Activated CD4-positive, alpha-beta T cell treated with anti-CD3 and anti-CD28 coated beads, Interleukin-2, amount 10 ng/mL, durations not matched to agents 24 days and 14 days (primary cell): ENCODE data around the gene LAMTOR1. TPM values are rescaled to one million over a fixed set of nuclear protein-coding genes. Genes with fewer than 3 reads are reported as not detected.
A peak's percentile ranks its signal among the peaks of the same experiment; 100 is the strongest.

Source experiments
- DNase-seq: peaks from one replicate; pipeline ENCODE4 v3.0.0; 2022
- H3K27ac Mint-ChIP-seq: one replicate; pipeline ENCODE4 v1.8.0; 2022; ENCODE audit warnings: mild to moderate bottlenecking, mixed read lengths
- H3K27me3 Mint-ChIP-seq: one replicate; pipeline ENCODE4 v1.8.0; 2022; ENCODE audit warnings: mixed read lengths
- H3K36me3 Mint-ChIP-seq: one replicate; pipeline ENCODE4 v1.8.0; 2022; ENCODE audit warnings: low read depth, mild to moderate bottlenecking, mixed read lengths
- H3K4me1 Mint-ChIP-seq: one replicate; pipeline ENCODE4 v1.8.0; 2021; ENCODE audit warnings: mixed read lengths
- H3K4me3 Mint-ChIP-seq: one replicate; pipeline ENCODE4 v1.8.0; 2022; ENCODE audit warnings: mild to moderate bottlenecking, moderate library complexity, mixed read lengths
- H3K9me3 Mint-ChIP-seq: one replicate; pipeline ENCODE4 v1.8.0; 2021; ENCODE audit warnings: mixed read lengths
- intact Hi-C: fragments of 100-400 bp; cut with micrococcal nuclease; formaldehyde crosslinking; loops from one replicate; pipeline ENCODE4 v1.15.1; 2023
- total RNA-seq: library from RNA; stranded (reverse); gene quantifications from 2 replicates; pipeline ENCODE4 v1.2.3, GENCODE V29; 2022

Gene LAMTOR1
- total RNA-seq, 1 donor from 2014 or later: 78.6 TPM

DNA sequence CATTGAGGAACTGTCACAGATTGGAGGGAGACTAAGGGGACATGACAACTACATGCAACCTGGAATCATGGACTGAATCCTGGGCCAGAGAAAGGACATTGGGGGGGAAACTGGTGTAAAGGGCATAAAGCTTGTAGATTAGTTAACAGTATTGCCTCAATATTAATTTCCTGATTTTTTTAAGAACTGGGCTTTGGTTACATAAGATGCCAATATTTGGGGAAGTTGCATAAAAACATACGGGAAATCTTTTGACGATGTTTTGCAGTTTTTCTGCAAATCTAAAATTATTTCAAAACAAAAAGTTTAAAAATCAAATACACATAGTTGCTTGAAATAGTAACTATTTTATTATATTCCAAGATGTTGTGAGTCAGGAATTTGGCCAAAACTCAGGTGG, 29.5 kb upstream of the LAMTOR1 start:
- Mint-ChIP-seq H3K27me3 (peaks cover 35% of the 10 kb centered on the region), H3K27ac (no peak overlapping the region), H3K4me1 (peaks cover 2% of the 10 kb centered on the region), H3K36me3 (peaks cover 6% of the 10 kb centered on the region), H3K9me3 (peaks cover 12% of the 10 kb centered on the region), H3K4me3 (no peak overlapping the region)
- intact Hi-C loops: no loop called here
- DNase-seq: no peak

DNA sequence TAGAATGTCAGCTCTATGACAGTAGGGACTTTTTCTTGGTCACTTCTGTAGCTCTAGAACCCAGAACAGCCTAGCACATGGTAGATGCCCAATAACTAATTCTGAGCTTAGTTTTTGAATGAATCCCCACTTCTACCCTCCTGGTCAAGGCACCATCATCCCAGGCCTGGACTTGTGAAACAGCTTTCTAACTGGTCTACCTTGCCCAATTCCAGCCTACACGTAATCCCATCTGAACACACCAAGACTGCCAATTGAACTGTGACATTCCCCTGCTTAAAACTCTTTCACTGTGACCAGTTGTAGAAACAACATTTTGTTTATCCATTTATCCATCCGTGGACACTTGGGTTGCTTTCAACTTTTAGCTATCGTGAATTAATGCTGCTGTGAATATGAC, 26.3 kb upstream of the LAMTOR1 start:
- Mint-ChIP-seq H3K4me3 (no peak overlapping the region), H3K36me3 (peaks cover 6% of the 10 kb centered on the region), H3K27ac (no peak overlapping the region), H3K9me3 (peaks cover 16% of the 10 kb centered on the region), H3K27me3 (peaks cover 38% of the 10 kb centered on the region), H3K4me1 (no peaks in the 10 kb centered on the region)
- DNase-seq: no peak
- intact Hi-C loops: no loop called here

DNA sequence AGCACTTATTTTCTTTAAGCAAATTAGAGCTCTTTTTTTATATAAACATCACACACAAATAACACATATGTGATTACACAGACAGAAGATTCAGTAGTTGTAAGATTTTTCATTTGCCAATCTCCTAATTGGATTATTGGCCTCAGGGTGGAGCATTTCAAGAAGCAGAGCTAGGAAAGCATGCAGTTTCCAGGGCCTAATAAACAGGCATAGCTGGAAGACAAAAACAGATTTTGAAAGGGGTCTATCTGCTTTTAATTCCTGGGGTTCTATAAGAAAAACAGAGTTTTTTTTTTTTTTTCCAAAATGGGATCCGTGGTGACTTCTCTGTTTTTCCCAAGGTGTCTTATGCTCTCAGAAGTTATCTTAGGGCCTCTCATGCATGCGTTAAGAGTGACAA, 24.8 kb upstream of the LAMTOR1 start:
- intact Hi-C loops: no loop called here
- no peak overlapping the region for H3K27ac Mint-ChIP-seq
- peaks cover 28% of the 10 kb centered on the region for H3K27me3 Mint-ChIP-seq
- H3K4me1 Mint-ChIP-seq: no peaks in the 10 kb centered on the region
- H3K36me3 Mint-ChIP-seq: peaks cover 6% of the 10 kb centered on the region
- no peak for DNase-seq
- peaks cover 18% of the 10 kb centered on the region for H3K9me3 Mint-ChIP-seq
- no peak overlapping the region for H3K4me3 Mint-ChIP-seq

DNA sequence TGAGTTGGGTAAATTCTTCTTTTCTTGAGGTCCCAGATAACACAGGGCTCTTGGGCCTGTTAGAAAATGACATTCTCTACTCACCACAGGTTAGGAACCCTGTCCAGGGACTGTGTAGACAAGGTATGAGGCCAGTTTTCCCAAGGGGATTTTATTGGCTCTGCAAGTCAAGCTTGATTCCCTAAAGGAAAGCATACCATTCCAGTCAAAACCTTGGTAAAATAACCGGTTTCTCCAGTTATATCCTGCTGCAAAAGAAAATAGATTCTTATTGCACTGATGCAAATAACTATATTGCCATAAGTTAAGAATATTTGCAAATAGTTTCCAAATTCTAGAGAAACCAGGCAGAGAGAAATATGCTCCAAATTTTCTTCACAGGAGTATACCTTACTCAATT, 22.9 kb upstream of the LAMTOR1 start:
- Mint-ChIP-seq H3K27ac (no peak overlapping the region), H3K27me3 (peaks cover 17% of the 10 kb centered on the region), H3K9me3 (peaks cover 18% of the 10 kb centered on the region), H3K36me3 (peaks cover 6% of the 10 kb centered on the region), H3K4me3 (no peak overlapping the region), H3K4me1 (no peaks in the 10 kb centered on the region)
- intact Hi-C loops: no loop called here
- no peak for DNase-seq

DNA sequence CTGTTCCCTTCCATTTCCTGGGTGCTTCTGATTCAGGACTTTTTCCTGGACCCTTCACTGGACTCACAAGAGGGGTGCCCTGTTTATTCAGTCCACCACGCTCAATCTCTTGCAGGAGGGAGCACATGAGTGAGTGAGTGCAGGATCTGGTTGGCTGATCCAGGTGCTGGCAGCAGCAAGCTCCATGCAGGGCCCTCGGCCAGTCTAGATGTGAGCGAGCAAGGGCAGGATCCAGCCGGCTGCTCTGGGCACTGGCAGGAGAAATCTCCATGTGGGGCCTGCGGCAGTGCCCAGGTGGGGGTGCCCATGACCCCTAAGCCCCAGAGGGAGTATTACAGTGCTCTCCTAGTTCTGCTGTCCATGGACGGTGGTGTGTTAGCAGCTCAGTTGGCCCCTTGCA, 20.9 kb upstream of the LAMTOR1 start:
- intact Hi-C loops: no loop called here
- no peak overlapping the region for H3K27ac Mint-ChIP-seq
- H3K4me1 Mint-ChIP-seq: no peaks in the 10 kb centered on the region
- no peak for DNase-seq
- H3K27me3 Mint-ChIP-seq: peaks cover 11% of the 10 kb centered on the region
- H3K9me3 Mint-ChIP-seq: peaks cover 13% of the 10 kb centered on the region
- peaks cover 3% of the 10 kb centered on the region for H3K36me3 Mint-ChIP-seq
- H3K4me3 Mint-ChIP-seq: no peak overlapping the region

DNA sequence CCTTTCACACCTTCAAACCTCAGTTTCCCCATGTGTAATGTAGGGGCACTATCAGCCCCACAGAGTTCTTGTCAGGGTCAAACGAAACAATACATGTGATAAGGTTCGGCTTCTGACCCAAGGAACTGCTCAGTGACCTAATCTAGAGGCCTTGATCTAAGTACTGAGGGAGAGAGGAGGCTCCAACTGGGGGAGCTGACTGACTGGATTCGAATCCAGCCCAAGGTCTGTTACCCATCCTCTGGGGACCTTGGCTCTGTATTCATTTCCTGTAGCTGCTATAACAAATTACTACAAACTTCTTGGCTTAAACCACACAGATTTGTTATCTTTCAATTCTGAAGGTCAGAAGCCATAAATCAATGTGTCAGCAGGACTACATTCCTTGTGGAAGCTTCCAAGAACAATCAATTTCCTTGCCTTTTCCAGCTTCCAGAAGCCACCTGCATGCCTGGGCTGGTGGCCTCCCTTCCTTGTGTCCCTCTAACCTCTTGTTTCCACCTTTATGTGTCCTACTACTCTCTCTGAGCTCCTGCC, 20.1 kb upstream of the LAMTOR1 start:
- Mint-ChIP-seq H3K9me3 (peaks cover 6% of the 10 kb centered on the region), H3K27ac (no peak overlapping the region)
- no peak for DNase-seq

DNA sequence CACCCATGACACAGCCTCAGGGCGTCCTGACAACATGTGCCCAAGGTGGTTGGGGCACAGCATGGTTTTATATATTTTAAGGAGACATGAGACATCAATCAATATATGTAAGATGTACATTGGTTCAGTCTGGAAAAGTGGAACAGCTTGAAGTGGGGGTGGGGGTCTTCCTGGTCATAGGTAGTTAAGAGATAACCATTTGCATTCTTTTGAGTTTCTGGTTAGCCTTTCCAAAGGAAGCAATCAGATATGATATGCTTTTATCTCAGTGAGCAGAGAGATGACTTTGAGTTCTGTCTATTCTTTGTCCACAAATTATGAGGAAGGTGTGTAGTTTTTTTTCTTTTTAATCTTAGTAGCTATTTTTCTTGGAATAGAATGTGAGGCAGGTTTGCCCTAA, 19.5 kb upstream of the LAMTOR1 start:
- no peaks in the 10 kb centered on the region for H3K4me1 Mint-ChIP-seq
- no peaks in the 10 kb centered on the region for H3K36me3 Mint-ChIP-seq
- peaks cover 6% of the 10 kb centered on the region for H3K9me3 Mint-ChIP-seq
- no peak for DNase-seq
- no peak overlapping the region for H3K27ac Mint-ChIP-seq
- H3K4me3 Mint-ChIP-seq: no peak overlapping the region
- peaks cover 2% of the 10 kb centered on the region for H3K27me3 Mint-ChIP-seq
- intact Hi-C loops: no loop called here

More for the DNA sequence above, 20.1 kb upstream of the LAMTOR1 start:
- H3K27me3 Mint-ChIP-seq: peaks cover 5% of the 10 kb centered on the region
- H3K4me1 Mint-ChIP-seq: no peaks in the 10 kb centered on the region
- intact Hi-C loops: no loop called here
- H3K36me3 Mint-ChIP-seq: no peaks in the 10 kb centered on the region
- H3K4me3 Mint-ChIP-seq: no peak overlapping the region

DNA sequence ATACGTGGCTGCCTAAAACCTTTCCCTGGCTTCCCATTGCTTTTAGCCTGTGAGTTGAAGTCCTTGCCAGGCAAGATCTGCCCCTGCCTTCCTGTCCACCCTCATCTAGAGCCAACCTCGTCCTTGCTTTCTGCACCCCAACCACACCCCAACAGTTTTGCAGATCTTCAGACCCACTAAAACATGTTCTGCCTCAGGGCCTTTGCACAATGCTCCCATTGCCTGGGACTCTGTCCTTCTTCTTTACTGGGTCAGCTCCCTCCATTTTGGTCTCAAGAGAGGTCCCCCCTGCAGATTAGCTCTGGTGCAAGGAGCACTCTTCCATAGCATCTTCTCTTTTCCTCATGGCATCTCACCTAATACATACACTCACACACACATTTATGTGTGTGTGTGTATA, 17.8 kb upstream of the LAMTOR1 start:
- no peaks in the 10 kb centered on the region for H3K27me3 Mint-ChIP-seq
- no peaks in the 10 kb centered on the region for H3K36me3 Mint-ChIP-seq
- peaks cover 6% of the 10 kb centered on the region for H3K9me3 Mint-ChIP-seq
- intact Hi-C loops: no loop called here
- no peak overlapping the region for H3K27ac Mint-ChIP-seq
- H3K4me3 Mint-ChIP-seq: no peak overlapping the region
- DNase-seq: no peak
- H3K4me1 Mint-ChIP-seq: no peaks in the 10 kb centered on the region

DNA sequence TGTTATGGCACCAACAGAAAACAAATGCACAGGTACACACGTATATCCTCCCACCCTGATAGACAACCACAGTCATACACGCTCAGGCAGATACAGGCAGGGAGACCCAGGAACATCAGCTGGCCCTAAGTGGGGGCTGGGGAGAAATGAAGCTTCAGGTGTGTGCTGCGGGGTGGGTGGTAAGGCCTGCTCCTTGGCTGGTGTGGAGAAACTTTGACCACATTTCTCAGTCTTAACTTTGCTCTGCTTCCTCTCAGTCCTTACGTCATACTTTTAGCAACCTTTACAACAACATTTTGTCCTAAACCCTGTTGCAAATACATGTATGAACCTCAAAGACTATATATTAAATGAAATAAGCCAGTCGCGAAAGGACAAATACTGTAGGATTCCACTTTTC, 16.1 kb upstream of the LAMTOR1 start:
- Mint-ChIP-seq H3K4me1 (no peaks in the 10 kb centered on the region), H3K27ac (no peak overlapping the region), H3K36me3 (no peaks in the 10 kb centered on the region), H3K4me3 (no peak overlapping the region), H3K27me3 (no peaks in the 10 kb centered on the region), H3K9me3 (peaks cover 6% of the 10 kb centered on the region)
- intact Hi-C loops: no loop called here
- DNase-seq: no peak

DNA sequence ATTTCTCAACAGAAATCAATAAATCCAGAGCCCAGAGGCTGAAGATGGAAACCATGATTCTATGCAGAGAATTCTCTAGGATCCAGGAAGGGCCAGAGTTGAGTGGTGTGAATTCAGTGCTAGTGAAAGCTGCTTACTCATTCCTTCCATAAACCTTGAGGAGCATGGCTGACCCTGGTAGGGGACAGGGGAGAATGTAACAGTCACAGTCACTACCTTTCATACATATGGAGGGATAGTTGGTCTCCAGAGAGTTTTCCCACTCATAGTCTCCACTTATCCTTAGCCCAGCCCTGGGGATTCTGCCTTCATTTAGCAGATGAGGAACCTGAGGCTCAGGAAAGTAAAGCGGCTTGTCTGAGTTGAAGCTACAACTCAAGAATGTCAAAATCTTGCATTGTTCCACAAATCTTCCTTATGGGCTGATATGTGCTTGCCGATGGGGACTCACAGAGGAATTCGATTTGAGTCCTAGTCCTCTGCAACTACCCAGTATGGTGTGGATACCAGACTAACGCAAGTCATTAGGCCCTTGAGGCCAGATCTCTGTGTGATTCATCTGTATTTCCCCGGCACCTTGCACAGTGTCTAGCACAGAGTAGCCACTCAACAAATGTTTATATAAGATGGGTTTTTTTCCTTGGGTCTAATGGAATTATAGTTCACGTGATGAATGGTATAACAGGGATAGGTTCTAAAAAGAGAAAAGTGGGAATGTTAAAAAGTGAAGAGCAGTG, 13.1 kb upstream of the LAMTOR1 start:
- intact Hi-C loops: no loop called here
- no peaks in the 10 kb centered on the region for H3K27me3 Mint-ChIP-seq
- H3K4me3 Mint-ChIP-seq: no peak overlapping the region
- peaks cover 13% of the 10 kb centered on the region for H3K9me3 Mint-ChIP-seq
- H3K4me1 Mint-ChIP-seq: peaks cover 15% of the 10 kb centered on the region
- no peaks in the 10 kb centered on the region for H3K36me3 Mint-ChIP-seq
- no peak overlapping the region for H3K27ac Mint-ChIP-seq
- no peak for DNase-seq

DNA sequence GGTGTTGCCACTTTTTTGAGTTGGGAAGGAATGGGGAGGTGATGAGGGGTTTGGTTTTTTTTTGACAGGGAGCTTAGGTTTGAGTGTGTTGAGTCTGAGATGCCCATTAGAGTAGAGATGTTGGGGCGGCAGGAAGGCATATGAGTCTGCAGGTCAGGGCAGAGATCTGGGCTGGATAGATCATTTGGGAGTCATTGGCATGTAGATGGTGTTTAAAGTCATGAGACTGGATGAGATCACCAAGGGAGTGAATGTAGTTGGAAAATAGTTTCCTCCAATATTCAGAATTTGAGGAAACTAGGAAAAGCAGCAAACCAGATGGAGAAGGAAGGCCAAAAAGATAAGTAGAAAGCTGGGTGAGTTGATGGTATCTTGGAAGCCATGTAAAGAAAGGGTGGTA, 11.5 kb upstream of the LAMTOR1 start:
- Mint-ChIP-seq H3K4me1 (peaks cover 18% of the 10 kb centered on the region), H3K9me3 (peaks cover 13% of the 10 kb centered on the region), H3K4me3 (no peak overlapping the region), H3K27me3 (no peaks in the 10 kb centered on the region), H3K36me3 (peaks cover 6% of the 10 kb centered on the region), H3K27ac (no peak overlapping the region)
- no peak for DNase-seq
- intact Hi-C loops: no loop called here

DNA sequence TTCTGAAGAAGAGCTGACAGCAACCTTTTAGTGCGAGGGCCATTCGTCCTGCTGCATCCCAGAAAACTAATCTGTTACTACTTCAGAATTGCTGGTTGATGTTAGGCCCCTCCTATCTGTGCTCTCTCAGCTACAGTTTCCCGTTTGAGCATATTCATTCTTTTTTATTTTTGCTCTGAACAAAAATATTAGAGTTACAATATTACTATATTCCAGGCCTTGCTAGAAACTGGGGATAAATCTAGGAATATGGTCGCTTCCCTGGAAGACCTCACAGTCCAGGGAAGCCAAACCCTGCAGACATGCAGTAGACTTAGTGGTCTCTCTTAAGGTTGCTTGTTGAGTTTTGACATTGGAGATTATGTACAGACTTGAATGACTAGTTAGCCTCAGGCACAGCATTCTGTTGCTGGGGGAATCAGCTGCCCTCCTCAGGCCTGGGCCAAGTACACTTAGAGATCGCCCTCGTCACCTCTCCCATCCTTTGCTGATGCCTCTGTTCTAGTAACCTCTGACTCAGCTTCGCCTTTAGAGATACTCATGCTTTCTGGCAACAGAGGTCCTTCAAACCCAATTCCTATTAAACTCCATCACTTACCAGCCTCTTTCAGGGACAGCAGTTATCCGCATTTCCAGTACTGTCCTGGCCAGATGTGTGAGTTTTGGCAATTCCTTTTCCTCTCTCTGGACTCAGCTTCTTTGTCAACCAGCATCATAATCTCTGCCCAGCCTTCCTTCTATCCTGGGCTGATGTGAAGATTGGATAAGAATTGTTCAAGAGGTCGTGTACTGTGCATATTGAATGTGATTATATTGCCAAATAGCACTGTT, 10.1 kb upstream of the LAMTOR1 start:
- Mint-ChIP-seq H3K4me1 (peaks cover 18% of the 10 kb centered on the region), H3K27ac (peak overlapping the region; percentile 99), H3K27me3 (no peaks in the 10 kb centered on the region), H3K4me3 (peak overlapping the region; percentile 98), H3K9me3 (peaks cover 13% of the 10 kb centered on the region), H3K36me3 (peaks cover 6% of the 10 kb centered on the region)
- DNase-seq: no peak
- intact Hi-C loops: loop anchor here (1.0 to 2.0 kb wide), 6 partner anchors 10 to 185 kb away; partner anchors contain the start of genes LAMTOR1, LRRC51, NUMA1 and XNDC1N

DNA sequence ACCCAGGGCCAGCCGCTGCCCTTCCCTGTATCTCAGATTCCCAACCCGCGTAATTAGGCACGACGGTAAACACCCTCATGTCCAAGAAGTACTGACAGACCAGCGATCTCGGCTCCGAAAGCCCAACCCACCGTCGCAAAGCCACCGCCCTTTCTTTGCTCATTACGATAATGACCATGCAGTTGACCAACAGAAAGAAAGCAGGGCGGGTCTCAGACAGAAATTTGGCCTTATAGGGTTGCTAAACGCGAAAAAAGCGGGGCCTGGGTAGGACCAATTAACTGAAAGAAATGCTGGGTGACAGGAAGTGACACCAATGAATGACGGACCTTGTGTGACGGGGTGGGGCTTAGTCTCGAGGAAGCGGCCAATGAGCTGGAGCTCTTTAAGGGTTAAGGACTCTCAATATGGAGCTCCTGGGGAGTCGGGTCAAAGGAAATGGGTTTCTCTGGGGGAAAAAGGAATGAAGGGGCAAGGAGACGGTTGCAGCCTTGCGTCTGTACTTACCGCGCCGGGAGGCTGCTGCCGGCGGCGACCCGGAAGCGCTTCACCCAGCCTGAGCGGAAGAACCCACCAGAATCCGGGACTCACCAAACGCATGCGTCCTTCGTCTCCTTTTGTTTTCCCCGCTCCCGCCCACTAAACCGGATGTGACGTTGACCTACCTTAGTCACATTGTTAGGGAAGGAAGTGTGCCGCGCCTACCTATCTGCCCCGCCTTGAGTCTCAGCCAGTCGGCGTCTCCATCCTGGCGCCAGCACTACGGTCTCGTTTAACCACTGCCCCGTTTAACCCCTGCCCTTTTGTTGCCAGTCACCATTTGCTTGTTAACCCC, 9.3 kb upstream of the LAMTOR1 start, which contains the start of gene ANAPC15:
Gene ANAPC15, minus strand, starts transcription at position 553 of the 835 bp plus-strand sequence. CDS start 1,419 bp downstream, outside the sequence.
- intact Hi-C loops: loop anchor here (1.0 to 2.0 kb wide), 6 partner anchors 9 to 184 kb away; partner anchors contain the start of genes LAMTOR1, LRRC51, NUMA1 and XNDC1N
- peak; percentile 100 for DNase-seq
- no peaks in the 10 kb centered on the region for H3K27me3 Mint-ChIP-seq
- peaks cover 13% of the 10 kb centered on the region for H3K9me3 Mint-ChIP-seq
- H3K36me3 Mint-ChIP-seq: peaks cover 8% of the 10 kb centered on the region
- H3K4me3 Mint-ChIP-seq: peak within 1 kb of the TSS; percentile 98
- peak within 1 kb of the TSS; percentile 99 for H3K27ac Mint-ChIP-seq
- peaks cover 18% of the 10 kb centered on the region for H3K4me1 Mint-ChIP-seq
